ENCODE results near the gene DHRS2. TPM values are rescaled to one million over a fixed set of nuclear protein-coding genes. Genes with fewer than 3 reads are reported as not detected.

DHRS2 gene
- total RNA-seq, 2 donors from 2014 or later = not detected

DNA sequence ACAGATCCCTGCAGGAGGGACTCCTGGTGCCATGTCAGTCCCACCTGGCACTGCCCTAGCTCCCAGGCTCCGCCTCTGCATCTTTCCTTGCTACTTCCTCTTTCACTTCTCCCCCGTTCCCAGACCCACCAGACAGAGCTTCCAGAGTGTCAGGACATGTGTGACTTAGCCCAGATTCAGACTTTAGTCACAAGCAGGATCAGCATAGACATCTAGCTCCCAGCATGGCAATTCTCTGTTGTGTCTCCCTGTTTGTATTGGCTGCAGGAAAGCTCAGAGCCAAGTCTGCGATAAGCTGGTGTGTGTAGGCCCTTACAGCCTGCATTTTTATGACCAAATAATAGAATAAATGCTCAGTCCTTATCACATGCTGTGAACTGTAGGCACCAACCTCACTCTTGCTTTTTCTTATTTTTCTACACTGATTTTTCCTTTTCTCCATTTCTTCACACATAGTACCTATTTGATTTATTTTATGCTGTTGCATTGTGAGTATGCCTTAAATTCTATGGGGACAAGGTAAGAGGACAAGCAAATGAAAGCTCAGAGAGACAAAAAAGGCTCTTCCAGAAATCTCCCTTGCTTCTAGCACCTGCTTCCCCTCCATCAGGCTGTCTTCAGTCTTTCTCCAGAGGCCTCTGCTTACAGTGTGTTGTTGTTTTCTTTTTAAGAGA lies 5.9 kb downstream of the DHRS2 start:
- Mint-ChIP-seq H3K27ac (no peak overlapping the region), H3K4me3 (no peak overlapping the region), H3K4me1 (no peaks in the 10 kb centered on the region), H3K36me3 (ENCODE audit: low read depth) (no peaks in the 10 kb centered on the region), H3K27me3 (peaks cover 12% of the 10 kb centered on the region)
- ATAC-seq = no peak
- DNase-seq = no peak
- H3K9me3 ChIP-seq (ENCODE audit: control insufficient read depth, low read length, poor library complexity, severe bottlenecking) = no peaks in the 10 kb centered on the region

DNA sequence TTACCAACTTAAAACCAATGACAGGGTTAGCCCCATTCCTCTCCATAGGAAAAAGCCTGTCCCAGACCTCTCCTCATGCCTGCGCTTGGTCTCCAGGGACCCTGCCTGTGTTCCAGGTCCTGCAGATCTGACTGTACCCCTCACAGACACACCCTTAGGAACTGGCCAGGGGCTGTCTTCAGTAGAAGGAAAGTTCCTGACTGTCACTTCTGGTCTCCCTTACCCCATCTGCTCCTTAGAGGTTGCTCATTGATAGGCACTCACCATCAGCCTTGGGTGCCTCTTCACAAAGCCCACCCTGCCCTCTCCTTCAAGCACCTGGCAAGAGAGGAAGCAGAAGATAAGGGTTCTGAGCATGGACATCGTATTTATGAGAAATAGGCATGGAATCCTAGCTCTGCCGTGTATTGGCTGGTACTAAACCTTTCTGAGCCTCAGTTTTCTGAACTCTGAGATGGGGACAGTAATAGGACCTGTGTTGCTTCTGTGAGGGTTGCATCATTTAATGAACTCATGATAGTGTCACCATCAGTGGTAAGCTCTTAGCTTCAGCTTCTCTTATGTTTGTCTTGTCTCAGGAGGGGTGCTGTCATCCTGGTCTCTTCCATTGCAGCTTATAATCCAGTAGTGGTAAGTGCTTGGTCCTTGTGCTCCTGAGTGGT lies 7.5 kb downstream of the DHRS2 start:
- Mint-ChIP-seq H3K4me3 (no peak overlapping the region), H3K36me3 (ENCODE audit: low read depth) (peaks cover 2% of the 10 kb centered on the region), H3K4me1 (no peaks in the 10 kb centered on the region), H3K27me3 (peaks cover 24% of the 10 kb centered on the region), H3K27ac (no peak overlapping the region)
- DNase-seq (no peak), ATAC-seq (no peak)
- H3K9me3 ChIP-seq (ENCODE audit: control insufficient read depth, low read length, poor library complexity, severe bottlenecking) = no peaks in the 10 kb centered on the region

DNA sequence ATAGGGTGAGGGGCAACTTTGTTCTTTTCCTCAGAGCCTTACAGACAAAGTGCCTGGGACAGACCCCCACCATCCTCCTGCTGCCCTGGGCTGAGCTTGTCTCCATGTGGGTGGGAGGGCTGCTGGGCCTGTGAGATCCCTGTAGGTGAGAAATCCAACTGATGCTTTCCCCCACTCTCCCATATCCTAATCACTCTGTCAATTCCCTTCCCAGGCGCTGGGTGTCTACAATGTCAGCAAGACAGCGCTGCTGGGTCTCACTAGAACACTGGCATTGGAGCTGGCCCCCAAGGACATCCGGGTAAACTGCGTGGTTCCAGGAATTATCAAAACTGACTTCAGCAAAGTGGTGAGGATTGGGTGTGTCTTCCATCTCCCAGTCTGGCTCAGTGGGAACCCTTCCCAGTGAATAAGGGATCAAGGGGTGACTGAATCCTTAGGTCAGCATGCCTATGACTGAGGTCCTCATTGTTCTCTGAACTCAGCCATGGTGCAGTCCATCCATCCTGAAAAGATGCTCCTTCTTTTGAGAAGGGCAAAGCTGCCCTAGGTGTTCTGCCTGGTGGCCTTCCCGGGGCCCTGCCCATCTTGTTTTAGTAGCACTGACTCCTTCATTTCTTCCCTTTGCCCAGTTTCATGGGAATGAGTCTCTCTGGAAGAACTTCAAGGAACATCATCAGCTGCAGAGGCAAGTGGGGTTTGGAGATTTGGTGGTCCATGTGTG lies 8.2 kb downstream of the DHRS2 start:
- ATAC-seq (no peak), DNase-seq (no peak)
- Mint-ChIP-seq H3K36me3 (ENCODE audit: low read depth) (peaks cover 5% of the 10 kb centered on the region), H3K27ac (no peak overlapping the region), H3K4me3 (no peak overlapping the region), H3K4me1 (no peaks in the 10 kb centered on the region), H3K27me3 (peaks cover 29% of the 10 kb centered on the region)
- H3K9me3 ChIP-seq (ENCODE audit: control insufficient read depth, low read length, poor library complexity, severe bottlenecking) = no peaks in the 10 kb centered on the region

DNA sequence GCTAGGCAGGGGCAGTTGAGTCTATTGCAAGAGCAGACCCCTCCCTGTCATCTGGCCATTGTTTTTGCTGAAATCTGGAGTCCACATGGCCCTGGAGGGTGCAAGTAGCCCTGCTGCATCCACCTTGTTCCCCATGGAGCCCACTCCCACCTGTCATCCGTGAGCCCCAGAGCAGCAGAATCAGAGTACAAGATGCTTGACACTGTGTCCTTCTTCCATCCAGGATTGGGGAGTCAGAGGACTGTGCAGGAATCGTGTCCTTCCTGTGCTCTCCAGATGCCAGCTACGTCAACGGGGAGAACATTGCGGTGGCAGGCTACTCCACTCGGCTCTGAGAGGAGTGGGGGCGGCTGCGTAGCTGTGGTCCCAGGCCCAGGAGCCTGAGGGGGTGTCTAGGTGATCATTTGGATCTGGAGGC lies 8.8 kb downstream of the DHRS2 start:
- H3K27ac Mint-ChIP-seq = no peak overlapping the region
- no peaks in the 10 kb centered on the region for H3K9me3 ChIP-seq (ENCODE audit: control insufficient read depth, low read length, poor library complexity, severe bottlenecking)
- H3K27me3 Mint-ChIP-seq = peaks cover 35% of the 10 kb centered on the region
- no peaks in the 10 kb centered on the region for H3K4me1 Mint-ChIP-seq
- H3K4me3 Mint-ChIP-seq = no peak overlapping the region
- no peak for DNase-seq
- no peak for ATAC-seq
- H3K36me3 Mint-ChIP-seq (ENCODE audit: low read depth) = peaks cover 5% of the 10 kb centered on the region

DNA sequence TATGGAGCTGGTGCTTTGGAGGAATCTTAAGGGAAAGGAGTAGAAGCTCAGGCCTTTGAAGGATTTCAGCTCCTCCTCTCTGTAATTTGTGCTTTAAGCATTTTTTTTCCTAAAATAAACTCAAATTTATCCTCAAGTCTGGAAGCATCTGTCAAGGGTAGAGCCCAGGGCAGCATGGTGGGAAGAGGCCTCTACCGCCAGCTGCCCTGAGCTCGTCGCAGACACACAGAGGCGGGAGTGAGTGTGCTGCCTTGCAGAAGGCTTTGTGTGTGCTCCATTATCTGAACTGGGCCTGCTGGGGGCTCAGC lies 9.3 kb downstream of the DHRS2 start:
- H3K36me3 Mint-ChIP-seq (ENCODE audit: low read depth) = peaks cover 5% of the 10 kb centered on the region
- no peaks in the 10 kb centered on the region for H3K4me1 Mint-ChIP-seq
- H3K9me3 ChIP-seq (ENCODE audit: control insufficient read depth, low read length, poor library complexity, severe bottlenecking) = no peaks in the 10 kb centered on the region
- no peak overlapping the region for H3K27ac Mint-ChIP-seq
- peaks cover 40% of the 10 kb centered on the region for H3K27me3 Mint-ChIP-seq
- no peak for ATAC-seq
- no peak overlapping the region for H3K4me3 Mint-ChIP-seq
- no peak for DNase-seq

DNA sequence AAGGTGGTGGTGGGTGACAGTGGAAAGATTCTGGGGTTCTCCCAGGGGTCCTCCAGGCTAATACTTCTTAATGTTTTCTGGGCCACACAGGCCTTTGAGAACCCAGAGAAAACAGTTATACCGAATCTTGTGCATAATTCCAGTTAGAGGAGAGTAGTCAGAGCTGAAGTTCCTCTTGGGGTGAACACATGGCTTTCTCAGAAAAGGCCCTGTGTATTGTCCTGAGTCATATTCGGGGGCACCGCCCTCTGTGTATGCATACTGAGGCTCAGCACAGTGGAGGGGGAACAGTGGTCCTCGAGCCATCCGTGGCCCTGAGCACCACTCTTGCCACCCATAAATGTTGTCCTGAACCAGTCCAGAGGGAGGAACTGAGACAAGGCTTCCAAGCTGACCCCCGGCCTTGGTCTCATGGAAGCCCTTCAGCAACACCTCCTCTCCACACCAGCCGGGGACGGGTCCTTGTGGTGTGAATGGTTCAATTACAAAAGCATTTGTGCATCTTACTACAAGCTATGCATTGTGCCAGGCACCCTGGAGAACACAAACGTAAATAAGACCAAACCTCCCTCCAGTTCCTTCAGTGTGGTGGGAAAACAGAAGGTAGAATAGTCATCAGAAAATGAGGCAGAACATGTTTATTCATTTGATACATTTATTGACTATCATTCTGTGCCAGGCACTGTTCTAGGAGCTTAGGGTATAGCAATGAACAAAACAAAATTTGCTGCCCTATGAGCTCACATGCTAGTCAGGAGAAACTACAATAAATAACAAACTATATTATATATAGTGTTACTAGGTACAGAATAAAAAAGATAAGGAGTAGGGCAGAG lies 9.9 kb downstream of the DHRS2 start:
- Mint-ChIP-seq H3K36me3 (ENCODE audit: low read depth) (peaks cover 5% of the 10 kb centered on the region), H3K27me3 (peaks cover 41% of the 10 kb centered on the region), H3K27ac (no peak overlapping the region), H3K4me1 (no peaks in the 10 kb centered on the region), H3K4me3 (no peak overlapping the region)
- DNase-seq (no peak), ATAC-seq (no peak)
- no peaks in the 10 kb centered on the region for H3K9me3 ChIP-seq (ENCODE audit: control insufficient read depth, low read length, poor library complexity, severe bottlenecking)

DNA sequence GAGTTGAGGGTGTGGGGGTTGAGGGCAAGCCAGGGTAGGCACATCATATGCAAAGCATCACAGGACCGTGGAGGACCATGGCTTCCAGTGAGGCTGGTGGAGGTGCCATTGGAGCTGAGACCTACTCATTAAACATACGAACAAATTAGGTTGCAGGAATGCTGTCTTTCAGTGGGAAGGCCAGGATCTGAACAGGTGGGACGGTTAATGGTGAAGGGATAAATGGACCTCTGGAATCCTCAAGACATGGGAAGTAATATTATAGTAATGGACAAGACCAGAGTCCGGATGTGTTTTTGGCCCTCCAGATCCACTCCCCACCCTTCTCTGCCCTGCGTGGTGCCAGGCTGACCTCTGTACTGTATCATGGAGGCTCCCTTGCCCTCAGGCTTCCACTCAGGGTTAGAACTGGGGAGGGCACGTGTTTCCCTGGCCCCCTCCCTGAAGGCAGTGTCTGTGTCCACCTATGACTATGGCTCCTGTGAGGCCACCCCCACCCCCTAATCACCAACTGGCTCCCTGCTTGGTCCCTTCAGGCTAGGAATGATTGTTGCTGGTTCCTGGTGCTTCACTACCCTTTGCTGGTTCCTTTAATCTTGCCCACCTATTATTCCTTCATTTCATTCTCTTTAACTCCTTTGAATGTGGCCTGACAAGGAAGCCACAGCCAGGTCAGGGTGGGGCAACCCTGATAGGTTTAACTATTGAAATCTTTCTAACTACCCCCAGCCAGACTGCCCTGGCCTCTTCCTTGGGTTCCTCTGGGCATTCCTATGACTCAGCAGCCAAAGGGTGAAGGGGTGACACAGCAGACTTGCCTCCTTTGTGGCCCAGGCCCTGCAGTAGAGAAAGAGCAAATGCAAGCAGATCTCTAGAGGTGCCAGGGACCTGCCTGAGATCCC lies 10.7 kb downstream of the DHRS2 start:
- DNase-seq (no peak), ATAC-seq (no peak)
- no peaks in the 10 kb centered on the region for H3K9me3 ChIP-seq (ENCODE audit: control insufficient read depth, low read length, poor library complexity, severe bottlenecking)
- peaks cover 5% of the 10 kb centered on the region for H3K36me3 Mint-ChIP-seq (ENCODE audit: low read depth)
- H3K27ac Mint-ChIP-seq = no peak overlapping the region
- no peaks in the 10 kb centered on the region for H3K4me1 Mint-ChIP-seq
- H3K27me3 Mint-ChIP-seq = peaks cover 41% of the 10 kb centered on the region
- no peak overlapping the region for H3K4me3 Mint-ChIP-seq

DNA sequence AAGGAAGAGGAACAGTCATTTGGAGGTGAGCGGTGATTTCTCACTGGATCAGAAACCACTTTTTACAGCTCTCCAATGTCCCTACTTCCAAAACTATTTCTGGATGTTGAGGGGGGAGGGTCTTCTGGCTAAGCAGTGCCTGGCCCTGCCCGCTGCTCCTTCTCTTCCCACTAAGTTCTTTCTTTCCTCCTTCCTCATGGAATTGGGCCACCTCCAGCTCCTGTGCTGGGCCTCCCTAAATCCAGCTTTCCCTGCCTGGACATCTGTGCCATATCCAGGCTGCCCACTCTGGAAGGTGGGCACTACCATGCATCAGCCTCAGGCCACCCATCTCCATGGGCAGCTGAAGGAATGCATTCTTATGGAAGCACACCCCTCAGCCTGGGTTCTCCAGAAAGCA lies 11.5 kb downstream of the DHRS2 start:
- DNase-seq (no peak), ATAC-seq (no peak)
- no peaks in the 10 kb centered on the region for H3K4me1 Mint-ChIP-seq
- H3K27me3 Mint-ChIP-seq = peaks cover 41% of the 10 kb centered on the region
- H3K27ac Mint-ChIP-seq = no peak overlapping the region
- peaks cover 5% of the 10 kb centered on the region for H3K36me3 Mint-ChIP-seq (ENCODE audit: low read depth)
- no peaks in the 10 kb centered on the region for H3K9me3 ChIP-seq (ENCODE audit: control insufficient read depth, low read length, poor library complexity, severe bottlenecking)
- H3K4me3 Mint-ChIP-seq = no peak overlapping the region

DNA sequence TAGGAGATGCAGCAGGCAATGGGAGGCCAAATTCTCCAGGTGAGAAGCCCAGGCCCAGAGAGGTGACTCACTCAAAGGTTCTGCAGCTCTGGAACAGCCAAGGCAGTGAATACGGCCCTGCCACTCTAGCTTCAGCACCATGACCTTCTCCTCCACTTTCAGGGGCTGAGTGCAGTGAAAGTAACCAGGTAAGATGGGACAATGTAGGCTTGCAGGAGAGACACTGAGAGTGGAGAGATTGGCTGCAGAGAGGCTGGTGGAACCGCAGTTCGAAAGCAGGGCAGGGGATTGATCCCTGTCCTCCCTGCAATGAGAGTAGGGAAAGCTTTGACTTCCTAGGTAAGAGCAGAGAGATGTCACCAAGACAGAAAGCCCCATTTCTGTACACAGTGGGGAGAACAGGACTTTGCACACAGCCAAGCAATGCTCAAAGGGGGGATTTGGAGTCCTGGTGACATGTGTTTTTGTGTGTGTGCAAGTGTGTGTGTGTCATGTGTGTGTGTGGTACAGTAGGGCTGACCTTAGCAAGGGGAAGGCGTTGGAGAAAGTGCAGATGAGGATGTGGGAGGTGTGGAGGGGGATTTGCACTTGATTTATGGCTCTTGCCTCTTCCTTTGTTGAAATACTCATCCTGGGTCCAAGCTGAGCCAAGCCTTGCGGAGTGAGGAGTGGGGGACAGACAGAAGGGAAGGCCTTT lies 12.7 kb downstream of the DHRS2 start:
- ATAC-seq (no peak), DNase-seq (no peak)
- Mint-ChIP-seq H3K27ac (no peak overlapping the region), H3K36me3 (ENCODE audit: low read depth) (peaks cover 5% of the 10 kb centered on the region), H3K27me3 (peaks cover 41% of the 10 kb centered on the region), H3K4me1 (no peaks in the 10 kb centered on the region), H3K4me3 (no peak overlapping the region)
- H3K9me3 ChIP-seq (ENCODE audit: control insufficient read depth, low read length, poor library complexity, severe bottlenecking) = no peaks in the 10 kb centered on the region

DNA sequence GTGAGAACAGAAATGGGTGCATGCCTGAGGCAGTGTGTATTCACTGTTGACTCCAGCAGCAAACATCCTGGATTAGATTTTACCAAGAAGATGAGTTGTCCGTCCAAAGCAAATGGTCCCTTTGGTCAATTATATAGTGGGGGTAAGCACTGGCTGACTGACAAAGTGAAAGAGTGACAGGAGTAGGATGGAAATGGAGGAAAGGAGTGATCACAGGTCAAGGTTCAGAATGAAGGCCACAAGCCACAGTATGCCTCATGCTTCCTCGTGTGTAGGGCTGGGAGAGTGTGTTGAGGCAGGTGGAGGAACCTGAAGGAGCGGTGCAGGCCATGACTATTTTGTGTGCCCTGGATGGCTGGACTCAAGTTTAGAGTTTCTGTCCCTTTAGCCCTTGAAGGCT lies 14.3 kb downstream of the DHRS2 start:
- DNase-seq = no peak
- no peak for ATAC-seq
- H3K27ac Mint-ChIP-seq = no peak overlapping the region
- H3K27me3 Mint-ChIP-seq = peaks cover 32% of the 10 kb centered on the region
- peaks cover 5% of the 10 kb centered on the region for H3K36me3 Mint-ChIP-seq (ENCODE audit: low read depth)
- H3K4me1 Mint-ChIP-seq = no peaks in the 10 kb centered on the region
- H3K4me3 Mint-ChIP-seq = no peak overlapping the region
- no peaks in the 10 kb centered on the region for H3K9me3 ChIP-seq (ENCODE audit: control insufficient read depth, low read length, poor library complexity, severe bottlenecking)

DNA sequence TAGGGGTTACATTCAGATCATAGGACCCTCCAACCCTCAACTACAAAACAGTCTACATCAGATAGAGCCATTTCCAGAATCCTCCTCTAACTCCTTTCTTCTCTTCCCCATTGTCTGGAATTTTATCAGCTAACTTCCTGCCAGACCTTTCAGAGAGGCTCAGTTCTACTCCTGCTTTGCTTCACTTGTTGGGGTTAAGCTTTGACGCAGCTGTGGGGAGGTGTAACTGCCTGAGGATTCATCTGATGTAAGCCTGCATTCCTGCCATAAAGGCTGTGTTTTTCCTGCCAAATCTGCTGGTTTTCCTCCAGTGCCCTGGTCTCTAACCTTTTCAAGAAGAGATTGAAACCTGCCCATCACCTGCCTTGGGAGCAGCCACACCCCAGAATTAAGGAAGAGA lies 16.9 kb downstream of the DHRS2 start:
- H3K4me1 Mint-ChIP-seq = no peaks in the 10 kb centered on the region
- DNase-seq (no peak), ATAC-seq (no peak)
- no peak overlapping the region for H3K27ac Mint-ChIP-seq
- H3K9me3 ChIP-seq (ENCODE audit: control insufficient read depth, low read length, poor library complexity, severe bottlenecking) = no peaks in the 10 kb centered on the region
- peaks cover 3% of the 10 kb centered on the region for H3K36me3 Mint-ChIP-seq (ENCODE audit: low read depth)
- no peak overlapping the region for H3K4me3 Mint-ChIP-seq
- H3K27me3 Mint-ChIP-seq = peaks cover 24% of the 10 kb centered on the region

DNA sequence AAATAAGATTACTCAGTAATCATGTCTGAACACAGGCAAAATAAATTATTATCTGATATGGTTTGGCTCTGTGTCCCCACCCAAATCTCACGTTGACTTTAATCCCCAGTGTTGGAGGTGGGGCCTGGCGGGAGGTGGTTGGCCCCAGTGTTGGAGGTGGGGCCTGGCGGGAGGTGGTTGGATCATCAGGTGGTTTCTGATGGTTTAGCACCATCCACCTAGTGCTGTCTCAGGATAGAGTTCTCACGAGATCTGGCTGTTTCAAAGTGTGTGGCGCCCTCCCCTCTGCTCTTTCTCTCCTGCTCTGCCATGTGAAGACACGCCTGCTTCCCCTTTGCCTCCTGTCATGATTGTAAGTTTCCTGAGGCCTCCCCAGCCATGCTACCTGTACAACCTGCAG lies 18.1 kb downstream of the DHRS2 start:
- no peak for ATAC-seq
- no peaks in the 10 kb centered on the region for H3K36me3 Mint-ChIP-seq (ENCODE audit: low read depth)
- no peak overlapping the region for H3K27ac Mint-ChIP-seq
- no peak overlapping the region for H3K4me3 Mint-ChIP-seq
- H3K9me3 ChIP-seq (ENCODE audit: control insufficient read depth, low read length, poor library complexity, severe bottlenecking) = no peaks in the 10 kb centered on the region
- no peak for DNase-seq
- peaks cover 25% of the 10 kb centered on the region for H3K27me3 Mint-ChIP-seq
- H3K4me1 Mint-ChIP-seq = no peaks in the 10 kb centered on the region

Measured in T-helper 17 cell (primary cell).